ENCODE data around the gene PRDM16.

Gene PRDM16

DNA sequence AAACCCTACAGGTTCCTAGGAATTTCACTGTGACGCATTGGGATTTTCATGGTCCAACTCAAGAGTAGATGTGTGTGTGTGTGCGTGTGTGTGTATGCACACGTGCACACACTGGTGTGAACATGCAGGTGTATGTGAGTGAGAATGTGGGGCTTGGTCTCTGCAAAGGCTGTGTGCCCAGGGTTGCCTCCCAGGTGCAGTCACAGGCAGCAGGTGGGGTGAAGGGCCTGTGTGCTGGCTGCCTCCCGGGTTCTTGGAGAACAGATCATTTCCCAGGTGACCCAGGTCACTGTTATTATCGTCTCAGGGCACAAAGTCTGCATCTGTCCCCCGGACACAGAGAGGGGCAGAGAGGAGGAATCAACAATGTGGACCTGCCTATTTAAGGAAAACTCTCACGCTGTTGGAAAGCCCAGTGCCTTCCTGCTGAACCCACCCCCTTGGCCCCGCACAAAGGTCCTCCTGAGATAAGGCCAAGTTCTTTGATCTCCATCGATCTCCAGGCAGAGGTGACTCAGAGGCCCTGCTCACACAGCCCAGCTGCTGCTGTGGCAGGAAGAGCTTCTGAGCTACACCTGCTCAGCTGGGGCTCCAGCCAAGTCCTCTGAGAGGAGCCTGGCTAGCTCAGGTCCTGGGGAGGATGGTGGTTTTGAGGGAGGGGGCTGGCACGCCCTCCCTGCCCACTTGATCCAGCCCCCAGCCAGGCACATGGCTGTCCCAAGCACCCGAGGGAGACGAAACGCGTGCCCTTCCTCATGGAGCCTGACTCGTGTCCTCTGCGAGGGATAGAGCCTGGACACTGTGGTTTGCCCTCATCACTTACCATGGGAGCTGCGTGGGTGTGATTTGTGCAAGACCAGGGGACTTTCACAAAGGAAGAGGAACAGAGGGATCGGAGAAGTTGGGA lies 251.5 kb downstream of the PRDM16 start (continued):
- TF ChIP-seq PATZ1 (tag by site-specific recombination; IDR thresholded peaks at IDR 0.05) (0 out of 2 replicates have a peak, but pooled peaks have one; percentile 11), KLF9 (tag by site-specific recombination; IDR thresholded peaks at IDR 0.05; ENCODE audit: low read depth) (no peak), ZNF335 (tag by site-specific recombination; conservative IDR thresholded peaks at IDR 0.05) (no peak), ZNF521 (tag by site-specific recombination; IDR thresholded peaks at IDR 0.05) (no peak), YY2 (tag by site-specific recombination; IDR thresholded peaks at IDR 0.05) (no peak), OSR2 (tag by site-specific recombination; IDR thresholded peaks at IDR 0.05) (peak; percentile 64), PRDM2 (tag by site-specific recombination; IDR thresholded peaks at IDR 0.05; ENCODE audit: borderline replicate concordance) (no peak), ZNF530 (tag by site-specific recombination; IDR thresholded peaks at IDR 0.05; ENCODE audit: low read depth) (no peak), ZNF701 (tag by site-specific recombination; IDR thresholded peaks at IDR 0.05) (no peak), ZNF391 (tag by site-specific recombination; IDR thresholded peaks at IDR 0.05; ENCODE audit: borderline replicate concordance, low read depth) (no peak), ZNF202 (tag by site-specific recombination; IDR thresholded peaks at IDR 0.05; ENCODE audit: borderline replicate concordance) (no peak), ZBTB1 (tag by site-specific recombination; IDR thresholded peaks at IDR 0.05) (no peak)

DNA sequence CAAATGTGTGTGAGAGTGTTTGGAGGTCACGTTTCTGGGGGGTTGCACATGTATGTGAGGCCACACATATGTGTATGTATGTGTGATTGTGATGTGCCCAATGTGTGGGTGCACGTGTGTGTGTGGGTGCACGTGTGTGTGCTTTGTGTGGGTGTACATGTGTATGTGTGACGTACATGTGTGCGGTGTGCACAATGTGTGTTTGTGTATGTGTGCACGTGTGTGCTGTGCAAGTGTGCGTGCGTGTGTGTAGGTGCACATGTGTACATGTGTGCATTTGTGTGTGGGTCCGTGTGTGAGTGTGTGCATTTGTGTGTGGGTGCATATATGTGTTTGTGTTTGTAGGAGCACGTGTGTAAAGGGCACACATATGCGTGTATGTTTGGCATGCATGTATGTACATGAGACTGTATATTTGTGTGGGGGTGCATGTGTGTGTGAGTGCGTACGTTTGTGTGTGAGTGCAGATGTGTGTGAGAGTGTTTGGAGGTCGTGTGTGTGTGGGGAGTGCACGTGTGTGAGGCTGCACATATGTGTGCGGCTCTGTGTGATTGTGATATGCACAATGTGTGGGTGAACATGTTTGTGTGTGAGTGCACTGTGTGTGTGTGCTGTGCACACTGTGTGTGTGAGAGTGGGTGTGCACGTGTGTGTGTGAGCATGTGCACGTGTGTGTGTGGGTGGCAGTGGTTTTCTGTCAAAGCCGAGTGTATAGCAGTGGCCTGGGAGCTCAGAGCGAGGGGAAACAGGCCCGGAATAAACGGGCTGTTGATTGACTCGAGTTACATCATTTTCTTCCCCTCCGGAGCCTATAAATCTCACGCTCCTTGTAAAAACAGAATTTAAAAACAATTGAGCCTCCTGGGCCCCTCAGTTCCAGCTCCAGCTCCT lies 252.8 kb downstream of the PRDM16 start:
- Histone ChIP-seq H3K4me1 (ENCODE audit: control insufficient read depth, insufficient read depth, low read length) (peaks cover 13% of the 10 kb centered on the region), H3K27ac (ENCODE audit: extremely low read depth, low read depth, low read length) (peak overlapping the region; percentile 32; the same call in 1 of the 2 replicates), H3K36me3 (ENCODE audit: control insufficient read depth in 2 of 2, insufficient read depth in 1 of 2, low read length in 2 of 2) (no peaks in the 10 kb centered on the region), H3K4me3 (ENCODE audit: low read depth, low read length) (no peak overlapping the region), H3K9me3 (ENCODE audit: control insufficient read depth, insufficient read depth, low read depth, low read length) (no peaks in the 10 kb centered on the region)
- ChIA-PET CTCF (no interaction called here), POLR2A (no interaction called here)
- TF ChIP-seq KLF10 (tag by site-specific recombination; IDR thresholded peaks at IDR 0.05) (no peak), PRDM2 (tag by site-specific recombination; IDR thresholded peaks at IDR 0.05; ENCODE audit: borderline replicate concordance) (peak; percentile 94; the same call in 1 of the 2 replicates), ZSCAN18 (tag by site-specific recombination; IDR thresholded peaks at IDR 0.05) (no peak), ZNF398 (tag by site-specific recombination; IDR thresholded peaks at IDR 0.05) (peak; percentile 57)
